DOHH2 (cell line): Measurements from ENCODE around the gene ELAVL3.

Experiments
- EZH2phosphoT487 ChIP-seq: fragments of 200-600 bp; sonication (generic); IDR thresholded peaks from 2 replicates; pipeline ENCODE4 v1.6.1; 2017; ENCODE audit warnings: borderline replicate concordance, mild to moderate bottlenecking, antibody characterized with exemption, low read length, moderate library complexity, mixed read lengths
- TF ChIP-seq, protein P1 (sequence below): fragments of 200-600 bp; sonication (generic); IDR thresholded peaks from one replicate; pipeline ENCODE4 v1.5.1; 2014; ENCODE audit warnings: antibody characterized with exemption, mild to moderate bottlenecking, low read depth, low read length; ENCODE audit not compliant: poor library complexity, severe bottlenecking

DNA sequence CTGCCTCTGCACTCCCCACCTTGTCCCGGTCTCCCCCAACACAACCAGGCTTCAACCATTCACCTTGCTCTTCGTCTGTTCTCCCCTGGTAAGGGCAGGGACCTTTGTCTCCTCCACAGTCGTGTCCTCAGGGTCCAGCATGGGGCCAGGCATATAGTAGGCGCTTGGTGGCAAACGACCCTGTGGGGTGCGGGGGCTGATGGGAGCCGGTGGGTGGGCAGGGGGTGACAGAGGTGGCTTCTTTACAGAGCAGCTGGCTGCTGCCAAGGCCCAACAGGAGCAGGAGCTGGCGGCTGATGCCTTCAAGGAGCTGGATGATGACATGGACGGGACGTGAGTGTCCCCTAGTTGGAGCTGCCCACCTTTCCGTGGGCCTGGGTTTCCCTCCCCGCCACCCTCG, 35.7 kb downstream of the ELAVL3 start:
- TF ChIP-seq, protein P1, sequence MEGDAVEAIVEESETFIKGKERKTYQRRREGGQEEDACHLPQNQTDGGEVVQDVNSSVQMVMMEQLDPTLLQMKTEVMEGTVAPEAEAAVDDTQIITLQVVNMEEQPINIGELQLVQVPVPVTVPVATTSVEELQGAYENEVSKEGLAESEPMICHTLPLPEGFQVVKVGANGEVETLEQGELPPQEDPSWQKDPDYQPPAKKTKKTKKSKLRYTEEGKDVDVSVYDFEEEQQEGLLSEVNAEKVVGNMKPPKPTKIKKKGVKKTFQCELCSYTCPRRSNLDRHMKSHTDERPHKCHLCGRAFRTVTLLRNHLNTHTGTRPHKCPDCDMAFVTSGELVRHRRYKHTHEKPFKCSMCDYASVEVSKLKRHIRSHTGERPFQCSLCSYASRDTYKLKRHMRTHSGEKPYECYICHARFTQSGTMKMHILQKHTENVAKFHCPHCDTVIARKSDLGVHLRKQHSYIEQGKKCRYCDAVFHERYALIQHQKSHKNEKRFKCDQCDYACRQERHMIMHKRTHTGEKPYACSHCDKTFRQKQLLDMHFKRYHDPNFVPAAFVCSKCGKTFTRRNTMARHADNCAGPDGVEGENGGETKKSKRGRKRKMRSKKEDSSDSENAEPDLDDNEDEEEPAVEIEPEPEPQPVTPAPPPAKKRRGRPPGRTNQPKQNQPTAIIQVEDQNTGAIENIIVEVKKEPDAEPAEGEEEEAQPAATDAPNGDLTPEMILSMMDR, result no peak
- no peak for TF ChIP-seq EZH2phosphoT487
